WTC11 (cell line): ENCODE measurements around the gene SYNGR2. TPM values are rescaled to one million over a fixed set of nuclear protein-coding genes. Genes with fewer than 3 reads are reported as not detected.

Experiments used
- CREB1 ChIP-seq: sonication (generic); formaldehyde crosslinking; IDR thresholded peaks from 2 replicates; pipeline ENCODE4 v1.8.0; 2023; ENCODE audit warnings: mild to moderate bottlenecking, missing genetic modification reagents
- EMX1 ChIP-seq: fragments of 250-450 bp; sonication (Bioruptor Pico); IDR thresholded peaks from 2 replicates; pipeline ENCODE4 v1.8.0; 2021; ENCODE audit warnings: mild to moderate bottlenecking
- GRHL2 ChIP-seq: fragments of 250-450 bp; sonication (Bioruptor Pico); IDR thresholded peaks from 2 replicates; pipeline ENCODE4 v1.8.0; 2022; ENCODE audit warnings: mild to moderate bottlenecking, moderate library complexity; ENCODE audit not compliant: insufficient replicate concordance, severe bottlenecking
- GTF2I ChIP-seq: fragments of 250-450 bp; sonication (Bioruptor Pico); conservative IDR thresholded peaks from 2 replicates; pipeline ENCODE4 v1.4.0; 2021; ENCODE audit warnings: mild to moderate bottlenecking
- IRF1 ChIP-seq: sonication (generic); formaldehyde crosslinking; IDR thresholded peaks from 2 replicates; pipeline ENCODE4 v1.8.0; 2023; ENCODE audit warnings: missing genetic modification reagents
- MYBL2 ChIP-seq: sonication (generic); formaldehyde crosslinking; IDR thresholded peaks from 2 replicates; pipeline ENCODE4 v1.8.1; 2023; ENCODE audit warnings: mild to moderate bottlenecking, moderate library complexity, missing genetic modification reagents
- NR3C1 ChIP-seq: sonication (generic); formaldehyde crosslinking; conservative IDR thresholded peaks from 2 replicates; pipeline ENCODE4 v1.8.1; 2023; ENCODE audit warnings: low read depth, mild to moderate bottlenecking, missing genetic modification reagents
- OVOL2 ChIP-seq: fragments of 250-450 bp; sonication (Bioruptor Pico); IDR thresholded peaks from 2 replicates; pipeline ENCODE4 v1.9.0; 2021; ENCODE audit warnings: mild to moderate bottlenecking, borderline replicate concordance
- STAT6 ChIP-seq: sonication (generic); formaldehyde crosslinking; conservative IDR thresholded peaks from 2 replicates; pipeline ENCODE4 v1.8.1; 2023; ENCODE audit warnings: mild to moderate bottlenecking, low read depth, missing genetic modification reagents, moderate library complexity
- ZNF121 ChIP-seq: sonication (generic); formaldehyde crosslinking; IDR thresholded peaks from 2 replicates; pipeline ENCODE4 v1.8.0; 2023; ENCODE audit warnings: missing genetic modification reagents
- ZNF138 ChIP-seq: sonication (generic); formaldehyde crosslinking; conservative IDR thresholded peaks from 2 replicates; pipeline ENCODE4 v1.8.1; 2022; ENCODE audit warnings: mild to moderate bottlenecking, moderate library complexity, missing genetic modification reagents
- ZNF532 ChIP-seq: fragments of 250-450 bp; sonication (Bioruptor Pico); IDR thresholded peaks from 2 replicates; pipeline ENCODE4 v1.9.0; 2021; ENCODE audit warnings: mild to moderate bottlenecking, borderline replicate concordance
- ZNF671 ChIP-seq: fragments of 250-450 bp; sonication (Bioruptor Pico); IDR thresholded peaks from 2 replicates; pipeline ENCODE4 v1.8.0; 2021; ENCODE audit warnings: mild to moderate bottlenecking
- total RNA-seq: library from RNA; stranded (reverse); gene quantifications from 3 replicates; pipeline ENCODE4 v1.2.3, GENCODE V29; 2021
- TF ChIP-seq, protein P1 (sequence below): sonication (generic); formaldehyde crosslinking; IDR thresholded peaks from 2 replicates; pipeline ENCODE4 v1.8.0; 2023; ENCODE audit warnings: missing genetic modification reagents, mild to moderate bottlenecking, borderline replicate concordance

Gene SYNGR2
- total RNA-seq, 1 experiment from 2014 or later: 47.7 TPM

- TF ChIP-seq STAT6 (CRISPR knock-in tag) (no peak), ZNF671 (CRISPR knock-in tag) (no peak), MYBL2 (CRISPR knock-in tag) (no peak), EMX1 (CRISPR knock-in tag) (no peak), NR3C1 (CRISPR knock-in tag) (no peak), GRHL2 (CRISPR knock-in tag) (no peak), GTF2I (CRISPR knock-in tag) (no peak), ZNF138 (no peak), ZNF121 (CRISPR knock-in tag) (no peak), IRF1 (no peak), OVOL2 (CRISPR knock-in tag) (no peak), CREB1 (CRISPR knock-in tag) (no peak), ZNF532 (CRISPR knock-in tag) (no peak)
- TF ChIP-seq, protein P1, sequence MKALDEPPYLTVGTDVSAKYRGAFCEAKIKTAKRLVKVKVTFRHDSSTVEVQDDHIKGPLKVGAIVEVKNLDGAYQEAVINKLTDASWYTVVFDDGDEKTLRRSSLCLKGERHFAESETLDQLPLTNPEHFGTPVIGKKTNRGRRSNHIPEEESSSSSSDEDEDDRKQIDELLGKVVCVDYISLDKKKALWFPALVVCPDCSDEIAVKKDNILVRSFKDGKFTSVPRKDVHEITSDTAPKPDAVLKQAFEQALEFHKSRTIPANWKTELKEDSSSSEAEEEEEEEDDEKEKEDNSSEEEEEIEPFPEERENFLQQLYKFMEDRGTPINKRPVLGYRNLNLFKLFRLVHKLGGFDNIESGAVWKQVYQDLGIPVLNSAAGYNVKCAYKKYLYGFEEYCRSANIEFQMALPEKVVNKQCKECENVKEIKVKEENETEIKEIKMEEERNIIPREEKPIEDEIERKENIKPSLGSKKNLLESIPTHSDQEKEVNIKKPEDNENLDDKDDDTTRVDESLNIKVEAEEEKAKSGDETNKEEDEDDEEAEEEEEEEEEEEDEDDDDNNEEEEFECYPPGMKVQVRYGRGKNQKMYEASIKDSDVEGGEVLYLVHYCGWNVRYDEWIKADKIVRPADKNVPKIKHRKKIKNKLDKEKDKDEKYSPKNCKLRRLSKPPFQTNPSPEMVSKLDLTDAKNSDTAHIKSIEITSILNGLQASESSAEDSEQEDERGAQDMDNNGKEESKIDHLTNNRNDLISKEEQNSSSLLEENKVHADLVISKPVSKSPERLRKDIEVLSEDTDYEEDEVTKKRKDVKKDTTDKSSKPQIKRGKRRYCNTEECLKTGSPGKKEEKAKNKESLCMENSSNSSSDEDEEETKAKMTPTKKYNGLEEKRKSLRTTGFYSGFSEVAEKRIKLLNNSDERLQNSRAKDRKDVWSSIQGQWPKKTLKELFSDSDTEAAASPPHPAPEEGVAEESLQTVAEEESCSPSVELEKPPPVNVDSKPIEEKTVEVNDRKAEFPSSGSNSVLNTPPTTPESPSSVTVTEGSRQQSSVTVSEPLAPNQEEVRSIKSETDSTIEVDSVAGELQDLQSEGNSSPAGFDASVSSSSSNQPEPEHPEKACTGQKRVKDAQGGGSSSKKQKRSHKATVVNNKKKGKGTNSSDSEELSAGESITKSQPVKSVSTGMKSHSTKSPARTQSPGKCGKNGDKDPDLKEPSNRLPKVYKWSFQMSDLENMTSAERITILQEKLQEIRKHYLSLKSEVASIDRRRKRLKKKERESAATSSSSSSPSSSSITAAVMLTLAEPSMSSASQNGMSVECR (CRISPR knock-in tag): no peak
- TF ChIP-seq, all 79 proteins: peak for 0
These were observed 16.5 kb downstream of the SYNGR2 start (continued) for GRCh38 chr17:78184868-78185267.
